Measurements from ENCODE around the gene UGT1A1.

GRCh38 chr2:233764264-233764663 is 4.2 kb downstream of the UGT1A1 start:
- TF ChIP-seq, protein P1, sequence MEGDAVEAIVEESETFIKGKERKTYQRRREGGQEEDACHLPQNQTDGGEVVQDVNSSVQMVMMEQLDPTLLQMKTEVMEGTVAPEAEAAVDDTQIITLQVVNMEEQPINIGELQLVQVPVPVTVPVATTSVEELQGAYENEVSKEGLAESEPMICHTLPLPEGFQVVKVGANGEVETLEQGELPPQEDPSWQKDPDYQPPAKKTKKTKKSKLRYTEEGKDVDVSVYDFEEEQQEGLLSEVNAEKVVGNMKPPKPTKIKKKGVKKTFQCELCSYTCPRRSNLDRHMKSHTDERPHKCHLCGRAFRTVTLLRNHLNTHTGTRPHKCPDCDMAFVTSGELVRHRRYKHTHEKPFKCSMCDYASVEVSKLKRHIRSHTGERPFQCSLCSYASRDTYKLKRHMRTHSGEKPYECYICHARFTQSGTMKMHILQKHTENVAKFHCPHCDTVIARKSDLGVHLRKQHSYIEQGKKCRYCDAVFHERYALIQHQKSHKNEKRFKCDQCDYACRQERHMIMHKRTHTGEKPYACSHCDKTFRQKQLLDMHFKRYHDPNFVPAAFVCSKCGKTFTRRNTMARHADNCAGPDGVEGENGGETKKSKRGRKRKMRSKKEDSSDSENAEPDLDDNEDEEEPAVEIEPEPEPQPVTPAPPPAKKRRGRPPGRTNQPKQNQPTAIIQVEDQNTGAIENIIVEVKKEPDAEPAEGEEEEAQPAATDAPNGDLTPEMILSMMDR (IDR thresholded peaks at IDR 0.05 in 8 of 11, conservative IDR thresholded peaks at IDR 0.05 in 3 of 11): no peak
- TF ChIP-seq POLR2A (IDR thresholded peaks at IDR 0.05) (no peak), POLR2AphosphoS5 (IDR thresholded peaks at IDR 0.05) (no peak)

Measured in spleen (tissue), 7 donors.